HEK293 (cell line): ENCODE results near the gene PRMT5.
A peak's percentile ranks its signal among the peaks of the same experiment; 100 is the strongest.
"Not testable (repeated sequence)": the region's sequence is repeated elsewhere in the genome, so short reads cannot be mapped to it uniquely, and the experiment has no call there.

Source experiments
- CTCF ChIA-PET: fragments of 350-600 bp; formaldehyde crosslinking; extraction: SDS; loops from one replicate; lab custom pipeline; 2021; ENCODE audit warnings: antibody characterized with exemption; lab: Yijun Ruan, JAX
- POLR2A ChIA-PET: fragments of 300-600 bp; formaldehyde crosslinking; extraction: SDS; loops from one replicate; lab custom pipeline; 2020; ENCODE audit warnings: antibody characterized with exemption, inconsistent platforms; lab: Yijun Ruan, JAX
- H3K27ac ChIP-seq: fragments of 200-500 bp; sonication (Bioruptor generic); 2 replicates; pipeline ENCODE4 v1.5.1; 2014; ENCODE audit warnings: low read depth, low read length, control low read depth, inconsistent platforms; ENCODE audit errors: extremely low read depth
- H3K36me3 ChIP-seq, 2 experiments: fragments of 200-500 bp in 1 of 2; sonication (Bioruptor generic) in 1 of 2; 1 replicate in 1 of 2; 2 replicates in 1 of 2; pipeline ENCODE4 v1.5.1; 2014 to 2017; ENCODE audit warnings: inconsistent platforms in 2 of 2, low read length in 2 of 2; ENCODE audit not compliant: control insufficient read depth in 2 of 2, insufficient read depth in 1 of 2
- H3K4me1 ChIP-seq: fragments of 200-500 bp; sonication (Bioruptor generic); 2 replicates; pipeline ENCODE4 v1.5.1; 2014; ENCODE audit warnings: mild to moderate bottlenecking, low read length, inconsistent platforms; ENCODE audit not compliant: control insufficient read depth, insufficient read depth
- H3K4me3 ChIP-seq: 2 replicates; pipeline ENCODE4 v1.5.1; 2011; ENCODE audit warnings: low read depth, mild to moderate bottlenecking, control low read depth, low read length, moderate library complexity
- H3K9me3 ChIP-seq: fragments of 200-500 bp; sonication (Bioruptor generic); 2 replicates; pipeline ENCODE4 v1.5.1; 2014; ENCODE audit warnings: low read depth, low read length, inconsistent platforms; ENCODE audit not compliant: control insufficient read depth, insufficient read depth
- HOXA7 ChIP-seq: sonication (generic); formaldehyde crosslinking; IDR thresholded peaks from 2 replicates; pipeline ENCODE4 v1.8.1; 2022; ENCODE audit warnings: missing genetic modification reagents, borderline replicate concordance
- TRIM28 ChIP-seq: IDR thresholded peaks from 2 replicates; pipeline ENCODE4 v1.6.1; 2011; ENCODE audit warnings: low read length, control low read depth, borderline replicate concordance
- WT1 ChIP-seq: fragments of 450-650 bp; formaldehyde crosslinking; IDR thresholded peaks from 2 replicates; pipeline ENCODE4 v1.5.1; 2016; ENCODE audit warnings: missing biosample characterization, missing genetic modification characterization
- ZBTB21 ChIP-seq: fragments of 450-650 bp; formaldehyde crosslinking; IDR thresholded peaks from 2 replicates; pipeline ENCODE4 v1.5.1; 2017; ENCODE audit warnings: missing biosample characterization, missing genetic modification characterization
- ZEB2 ChIP-seq: fragments of 450-650 bp; formaldehyde crosslinking; IDR thresholded peaks from 2 replicates; pipeline ENCODE4 v1.5.1; 2016; ENCODE audit warnings: missing biosample characterization, missing genetic modification characterization
- ZNF155 ChIP-seq: fragments of 450-650 bp; formaldehyde crosslinking; IDR thresholded peaks from 2 replicates; pipeline ENCODE4 v1.5.1; 2016; ENCODE audit warnings: missing biosample characterization, missing genetic modification characterization
- ZNF184 ChIP-seq: fragments of 450-650 bp; IDR thresholded peaks from 2 replicates; pipeline ENCODE4 v1.5.1; 2018; ENCODE audit warnings: missing biosample characterization, mild to moderate bottlenecking, missing genetic modification characterization
- ZNF24 ChIP-seq: fragments of 450-650 bp; formaldehyde crosslinking; IDR thresholded peaks from 2 replicates; pipeline ENCODE4 v1.5.1; 2016; ENCODE audit warnings: missing biosample characterization, missing genetic modification characterization
- ZNF341 ChIP-seq: fragments of 450-650 bp; formaldehyde crosslinking; IDR thresholded peaks from 2 replicates; pipeline ENCODE4; 2016; ENCODE audit warnings: low read depth, missing biosample characterization, missing genetic modification characterization
- ZNF366 ChIP-seq: fragments of 450-650 bp; formaldehyde crosslinking; conservative IDR thresholded peaks from 2 replicates; pipeline ENCODE4 v1.5.1; 2016; ENCODE audit warnings: missing biosample characterization, missing genetic modification characterization
- ZNF629 ChIP-seq: fragments of 450-650 bp; formaldehyde crosslinking; IDR thresholded peaks from 2 replicates; pipeline ENCODE4 v1.5.1; 2017; ENCODE audit warnings: missing biosample characterization, missing genetic modification characterization
- ZNF776 ChIP-seq: fragments of 450-650 bp; formaldehyde crosslinking; IDR thresholded peaks from 2 replicates; pipeline ENCODE4 v1.5.0; 2017; ENCODE audit warnings: missing biosample characterization, missing genetic modification characterization, borderline replicate concordance
- TF ChIP-seq, protein P1 (sequence below): fragments of 450-650 bp; formaldehyde crosslinking; IDR thresholded peaks from 2 replicates; pipeline ENCODE4 v1.5.1; 2016; ENCODE audit warnings: missing biosample characterization, missing genetic modification characterization, low read depth
- TF ChIP-seq, protein P2 (sequence below): fragments of 450-650 bp; formaldehyde crosslinking; IDR thresholded peaks from 2 replicates; pipeline ENCODE4 v1.5.1; 2017; ENCODE audit warnings: missing biosample characterization, missing genetic modification characterization
- TF ChIP-seq, protein P3 (sequence below): fragments of 450-650 bp; formaldehyde crosslinking; IDR thresholded peaks from 2 replicates; pipeline ENCODE4 v1.5.1; 2016; ENCODE audit warnings: missing biosample characterization, missing genetic modification characterization
- TF ChIP-seq, protein P4 (sequence below): fragments of 450-650 bp; formaldehyde crosslinking; IDR thresholded peaks from 2 replicates; pipeline ENCODE4 v1.5.1; 2017; ENCODE audit warnings: missing biosample characterization, missing genetic modification characterization
- TF ChIP-seq, protein P5 (sequence below): fragments of 450-650 bp; formaldehyde crosslinking; IDR thresholded peaks from 2 replicates; pipeline ENCODE4 v1.5.1; 2016; ENCODE audit warnings: missing biosample characterization, missing genetic modification characterization

The PRMT5 gene

DNA sequence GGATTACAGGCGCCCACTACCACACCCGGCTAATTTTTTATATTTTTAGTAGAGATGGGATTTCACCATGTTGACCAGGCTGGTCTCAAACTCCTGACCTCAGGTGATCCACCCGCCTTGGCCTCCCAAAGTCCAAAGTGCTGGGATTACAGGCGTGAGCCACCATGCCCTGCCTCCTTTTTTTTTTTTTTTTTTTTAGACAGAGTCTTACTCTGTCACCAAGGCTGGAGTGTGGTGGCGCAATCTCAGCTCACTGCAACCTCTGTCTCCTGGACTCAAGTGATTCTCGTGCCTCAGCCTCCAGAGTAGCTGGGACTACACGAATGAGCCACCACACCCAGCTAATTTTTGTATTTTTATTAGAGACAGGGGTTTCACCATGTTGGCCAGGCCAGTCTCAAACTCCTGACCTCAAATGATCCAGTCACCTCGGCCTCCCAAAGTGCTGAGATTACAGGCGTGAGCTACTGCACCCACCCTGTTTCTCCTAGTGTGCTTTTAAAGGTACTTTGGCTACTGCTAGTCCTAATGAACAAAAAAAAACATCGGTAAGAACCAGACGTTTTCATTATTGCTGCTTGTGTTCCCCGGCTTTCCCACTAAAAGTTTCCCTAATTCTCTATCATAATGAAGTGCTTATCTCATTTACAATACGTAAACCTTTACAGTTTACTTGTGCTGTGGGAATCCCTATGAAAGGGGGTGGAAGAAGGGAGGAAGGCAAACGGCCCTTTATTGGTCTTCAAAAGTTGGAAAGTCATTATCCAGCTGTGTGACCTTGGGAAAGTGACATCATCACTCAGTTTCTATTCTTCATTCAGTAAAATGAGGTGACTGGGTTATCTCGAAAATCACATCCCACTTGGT is 37.0 kb upstream of the PRMT5 start:
- ChIA-PET CTCF (interaction anchor here (0.6 kb wide), 1 partner anchor 142 kb away, joined by 5 read pairs; no protein-coding TSS in a partner anchor), POLR2A (interaction anchor here (0.6 to 3.3 kb wide), 5 partner anchors 10 to 330 kb away, joined by 4 to 17 read pairs (median 6); partner anchors contain the start of genes AJUBA and HAUS4)
- not testable (repeated sequence) for H3K36me3 ChIP-seq, H3K4me3 ChIP-seq, H3K27ac ChIP-seq, H3K9me3 ChIP-seq, H3K4me1 ChIP-seq
- TF ChIP-seq ZNF24 (0 out of 2 replicates have a peak, but pooled peaks have one; percentile 52), ZNF629 (peak; percentile 61), TRIM28 (0 out of 2 replicates have a peak, but pooled peaks have one; percentile 23), ZEB2 (tag by site-specific recombination) (0 out of 2 replicates have a peak, but pooled peaks have one; percentile 34), WT1 (tag by site-specific recombination) (0 out of 2 replicates have a peak, but pooled peaks have one; percentile 29), ZNF366 (peak; percentile 43; the same call in 1 of the 2 replicates), ZBTB21 (tag by site-specific recombination) (peak; percentile 33; the same call in 1 of the 2 replicates)
- TF ChIP-seq, protein P1, sequence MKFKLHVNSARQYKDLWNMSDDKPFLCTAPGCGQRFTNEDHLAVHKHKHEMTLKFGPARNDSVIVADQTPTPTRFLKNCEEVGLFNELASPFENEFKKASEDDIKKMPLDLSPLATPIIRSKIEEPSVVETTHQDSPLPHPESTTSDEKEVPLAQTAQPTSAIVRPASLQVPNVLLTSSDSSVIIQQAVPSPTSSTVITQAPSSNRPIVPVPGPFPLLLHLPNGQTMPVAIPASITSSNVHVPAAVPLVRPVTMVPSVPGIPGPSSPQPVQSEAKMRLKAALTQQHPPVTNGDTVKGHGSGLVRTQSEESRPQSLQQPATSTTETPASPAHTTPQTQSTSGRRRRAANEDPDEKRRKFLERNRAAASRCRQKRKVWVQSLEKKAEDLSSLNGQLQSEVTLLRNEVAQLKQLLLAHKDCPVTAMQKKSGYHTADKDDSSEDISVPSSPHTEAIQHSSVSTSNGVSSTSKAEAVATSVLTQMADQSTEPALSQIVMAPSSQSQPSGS (tag by site-specific recombination), result peak; percentile 90
- TF ChIP-seq, protein P2, sequence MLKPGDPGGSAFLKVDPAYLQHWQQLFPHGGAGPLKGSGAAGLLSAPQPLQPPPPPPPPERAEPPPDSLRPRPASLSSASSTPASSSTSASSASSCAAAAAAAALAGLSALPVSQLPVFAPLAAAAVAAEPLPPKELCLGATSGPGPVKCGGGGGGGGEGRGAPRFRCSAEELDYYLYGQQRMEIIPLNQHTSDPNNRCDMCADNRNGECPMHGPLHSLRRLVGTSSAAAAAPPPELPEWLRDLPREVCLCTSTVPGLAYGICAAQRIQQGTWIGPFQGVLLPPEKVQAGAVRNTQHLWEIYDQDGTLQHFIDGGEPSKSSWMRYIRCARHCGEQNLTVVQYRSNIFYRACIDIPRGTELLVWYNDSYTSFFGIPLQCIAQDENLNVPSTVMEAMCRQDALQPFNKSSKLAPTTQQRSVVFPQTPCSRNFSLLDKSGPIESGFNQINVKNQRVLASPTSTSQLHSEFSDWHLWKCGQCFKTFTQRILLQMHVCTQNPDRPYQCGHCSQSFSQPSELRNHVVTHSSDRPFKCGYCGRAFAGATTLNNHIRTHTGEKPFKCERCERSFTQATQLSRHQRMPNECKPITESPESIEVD, result peak; percentile 27; the same call in 1 of the 2 replicates
- TF ChIP-seq, protein P3, sequence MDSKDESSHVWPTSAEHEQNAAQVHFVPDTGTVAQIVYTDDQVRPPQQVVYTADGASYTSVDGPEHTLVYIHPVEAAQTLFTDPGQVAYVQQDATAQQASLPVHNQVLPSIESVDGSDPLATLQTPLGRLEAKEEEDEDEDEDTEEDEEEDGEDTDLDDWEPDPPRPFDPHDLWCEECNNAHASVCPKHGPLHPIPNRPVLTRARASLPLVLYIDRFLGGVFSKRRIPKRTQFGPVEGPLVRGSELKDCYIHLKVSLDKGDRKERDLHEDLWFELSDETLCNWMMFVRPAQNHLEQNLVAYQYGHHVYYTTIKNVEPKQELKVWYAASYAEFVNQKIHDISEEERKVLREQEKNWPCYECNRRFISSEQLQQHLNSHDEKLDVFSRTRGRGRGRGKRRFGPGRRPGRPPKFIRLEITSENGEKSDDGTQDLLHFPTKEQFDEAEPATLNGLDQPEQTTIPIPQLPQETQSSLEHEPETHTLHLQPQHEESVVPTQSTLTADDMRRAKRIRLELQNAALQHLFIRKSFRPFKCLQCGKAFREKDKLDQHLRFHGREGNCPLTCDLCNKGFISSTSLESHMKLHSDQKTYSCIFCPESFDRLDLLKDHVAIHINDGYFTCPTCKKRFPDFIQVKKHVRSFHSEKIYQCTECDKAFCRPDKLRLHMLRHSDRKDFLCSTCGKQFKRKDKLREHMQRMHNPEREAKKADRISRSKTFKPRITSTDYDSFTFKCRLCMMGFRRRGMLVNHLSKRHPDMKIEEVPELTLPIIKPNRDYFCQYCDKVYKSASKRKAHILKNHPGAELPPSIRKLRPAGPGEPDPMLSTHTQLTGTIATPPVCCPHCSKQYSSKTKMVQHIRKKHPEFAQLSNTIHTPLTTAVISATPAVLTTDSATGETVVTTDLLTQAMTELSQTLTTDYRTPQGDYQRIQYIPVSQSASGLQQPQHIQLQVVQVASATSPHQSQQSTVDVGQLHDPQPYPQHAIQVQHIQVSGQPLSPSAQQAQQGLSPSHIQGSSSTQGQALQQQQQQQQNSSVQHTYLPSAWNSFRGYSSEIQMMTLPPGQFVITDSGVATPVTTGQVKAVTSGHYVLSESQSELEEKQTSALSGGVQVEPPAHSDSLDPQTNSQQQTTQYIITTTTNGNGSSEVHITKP, result peak; percentile 85
- TF ChIP-seq, protein P4, sequence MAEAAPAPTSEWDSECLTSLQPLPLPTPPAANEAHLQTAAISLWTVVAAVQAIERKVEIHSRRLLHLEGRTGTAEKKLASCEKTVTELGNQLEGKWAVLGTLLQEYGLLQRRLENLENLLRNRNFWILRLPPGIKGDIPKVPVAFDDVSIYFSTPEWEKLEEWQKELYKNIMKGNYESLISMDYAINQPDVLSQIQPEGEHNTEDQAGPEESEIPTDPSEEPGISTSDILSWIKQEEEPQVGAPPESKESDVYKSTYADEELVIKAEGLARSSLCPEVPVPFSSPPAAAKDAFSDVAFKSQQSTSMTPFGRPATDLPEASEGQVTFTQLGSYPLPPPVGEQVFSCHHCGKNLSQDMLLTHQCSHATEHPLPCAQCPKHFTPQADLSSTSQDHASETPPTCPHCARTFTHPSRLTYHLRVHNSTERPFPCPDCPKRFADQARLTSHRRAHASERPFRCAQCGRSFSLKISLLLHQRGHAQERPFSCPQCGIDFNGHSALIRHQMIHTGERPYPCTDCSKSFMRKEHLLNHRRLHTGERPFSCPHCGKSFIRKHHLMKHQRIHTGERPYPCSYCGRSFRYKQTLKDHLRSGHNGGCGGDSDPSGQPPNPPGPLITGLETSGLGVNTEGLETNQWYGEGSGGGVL (tag by site-specific recombination), result peak; percentile 55

DNA sequence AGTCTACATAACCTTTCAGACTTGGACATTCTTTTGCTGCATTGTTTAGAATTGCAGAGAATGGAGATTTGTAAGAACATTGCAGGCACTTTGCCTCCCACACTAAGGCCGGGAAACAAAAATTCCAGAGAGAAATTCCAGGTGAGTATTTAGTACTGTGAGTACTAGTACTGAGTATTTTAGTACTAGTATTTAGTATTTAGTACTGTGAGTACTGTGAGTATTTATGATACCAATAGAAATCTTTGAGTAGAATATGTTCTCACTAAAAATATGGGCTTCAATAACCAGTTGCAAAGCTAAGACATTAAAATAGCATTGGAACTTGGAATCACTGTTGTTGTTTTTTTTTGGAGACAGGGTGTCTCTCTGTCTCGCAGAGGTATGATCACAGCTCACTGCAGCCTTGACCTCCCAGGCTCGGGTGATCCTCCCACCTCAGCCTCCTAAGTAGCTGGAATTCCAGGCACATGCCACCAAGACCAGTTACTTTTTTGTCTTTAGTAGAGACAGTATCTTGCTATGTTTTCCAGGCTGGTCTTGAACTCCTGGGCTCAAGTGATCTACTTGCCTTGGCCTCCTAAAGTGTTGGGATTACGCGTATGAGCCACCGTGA is 33.0 kb upstream of the PRMT5 start:
- POLR2A ChIA-PET, result interaction anchor here (2.6 kb wide), 1 partner anchor 20 kb away, joined by 12 read pairs; the partner anchor contains the start of gene AJUBA
- H3K4me3 ChIP-seq, result no peak overlapping the region
- H3K4me1 ChIP-seq, result peaks cover 5% of the 10 kb centered on the region; the same call in 1 of the 2 replicates
- TF ChIP-seq HOXA7 (CRISPR knock-in tag) (no peak), ZNF184 (no peak), ZNF776 (no peak), ZNF341 (no peak), ZNF155 (tag by site-specific recombination) (no peak)
- TF ChIP-seq, protein P5, sequence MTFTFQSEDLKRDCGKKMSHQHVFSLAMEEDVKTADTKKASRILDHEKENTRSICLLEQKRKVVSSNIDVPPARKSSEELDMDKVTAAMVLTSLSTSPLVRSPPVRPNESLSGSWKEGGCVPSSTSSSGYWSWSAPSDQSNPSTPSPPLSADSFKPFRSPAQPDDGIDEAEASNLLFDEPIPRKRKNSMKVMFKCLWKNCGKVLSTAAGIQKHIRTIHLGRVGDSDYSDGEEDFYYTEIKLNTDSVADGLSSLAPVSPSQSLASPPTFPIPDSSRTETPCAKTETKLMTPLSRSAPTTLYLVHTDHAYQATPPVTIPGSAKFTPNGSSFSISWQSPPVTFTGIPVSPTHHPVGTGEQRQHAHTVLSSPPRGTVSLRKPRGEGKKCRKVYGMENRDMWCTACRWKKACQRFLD, result no peak
- TF ChIP-seq, all 188 proteins: peak for 0
- no peak overlapping the region for H3K27ac ChIP-seq
- CTCF ChIA-PET, result interaction anchor here (0.6 to 6.5 kb wide), 7 partner anchors 8 to 34 kb away, joined by 3 to 43 read pairs (median 4); no protein-coding TSS in a partner anchor
- H3K36me3 ChIP-seq, result no peaks in the 10 kb centered on the region
- no peaks in the 10 kb centered on the region for H3K9me3 ChIP-seq
